Measurements from ENCODE around the gene TMEM185B.

DNA sequence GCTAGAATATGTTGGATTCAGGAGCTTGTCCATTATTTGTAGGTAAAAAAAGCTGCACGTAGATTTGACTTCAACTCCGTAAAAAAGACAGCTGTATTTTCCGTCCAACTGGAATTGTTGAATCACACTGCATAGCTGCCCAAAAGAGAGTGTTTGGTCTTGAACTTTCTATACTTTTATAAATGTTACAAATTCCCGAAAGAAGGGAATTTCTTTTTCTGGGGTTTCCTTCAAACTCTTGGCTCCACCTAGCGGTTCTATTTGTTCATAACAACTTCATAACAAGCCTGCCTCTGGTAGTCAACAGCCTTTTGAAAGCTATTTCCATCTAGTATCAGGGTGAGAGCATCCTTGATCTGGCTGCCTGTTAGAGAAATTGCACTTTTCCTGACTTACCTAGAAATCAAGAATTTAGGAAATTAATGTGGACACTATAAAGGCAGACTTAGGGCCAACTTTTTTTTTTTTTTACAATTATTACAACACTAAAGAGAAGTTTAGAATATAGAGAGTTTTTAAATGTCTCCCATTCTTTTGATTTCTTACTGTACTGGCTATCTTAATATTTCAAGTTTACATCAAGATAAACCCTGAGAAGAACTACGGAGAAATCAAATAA lies 48.1 kb downstream of the TMEM185B start:
- TF ChIP-seq, protein P1, sequence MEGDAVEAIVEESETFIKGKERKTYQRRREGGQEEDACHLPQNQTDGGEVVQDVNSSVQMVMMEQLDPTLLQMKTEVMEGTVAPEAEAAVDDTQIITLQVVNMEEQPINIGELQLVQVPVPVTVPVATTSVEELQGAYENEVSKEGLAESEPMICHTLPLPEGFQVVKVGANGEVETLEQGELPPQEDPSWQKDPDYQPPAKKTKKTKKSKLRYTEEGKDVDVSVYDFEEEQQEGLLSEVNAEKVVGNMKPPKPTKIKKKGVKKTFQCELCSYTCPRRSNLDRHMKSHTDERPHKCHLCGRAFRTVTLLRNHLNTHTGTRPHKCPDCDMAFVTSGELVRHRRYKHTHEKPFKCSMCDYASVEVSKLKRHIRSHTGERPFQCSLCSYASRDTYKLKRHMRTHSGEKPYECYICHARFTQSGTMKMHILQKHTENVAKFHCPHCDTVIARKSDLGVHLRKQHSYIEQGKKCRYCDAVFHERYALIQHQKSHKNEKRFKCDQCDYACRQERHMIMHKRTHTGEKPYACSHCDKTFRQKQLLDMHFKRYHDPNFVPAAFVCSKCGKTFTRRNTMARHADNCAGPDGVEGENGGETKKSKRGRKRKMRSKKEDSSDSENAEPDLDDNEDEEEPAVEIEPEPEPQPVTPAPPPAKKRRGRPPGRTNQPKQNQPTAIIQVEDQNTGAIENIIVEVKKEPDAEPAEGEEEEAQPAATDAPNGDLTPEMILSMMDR (IDR thresholded peaks at IDR 0.05), result peak in 5 of 6 experiments; percentile 54 to 80 (median 74)
- TF ChIP-seq POLR2A (IDR thresholded peaks at IDR 0.05), result no peak

Measured in thyroid gland (tissue), 4 donors.